ENCODE measurements around the gene PIK3CB. TPM values are rescaled to one million over a fixed set of nuclear protein-coding genes. Genes with fewer than 3 reads are reported as not detected.
"Not testable (repeated sequence)": the region's sequence is repeated elsewhere in the genome, so short reads cannot be mapped to it uniquely, and the experiment has no call there.

The PIK3CB gene
- total RNA-seq, 5 donors from 2014 or later (not counting 1 experiment from before 2014, with no cell fraction given) = 25.2 to 34.4 (median 30.9) TPM

GRCh38 chr3:138829886-138830510 lies 4.7 kb downstream of the PIK3CB start:
- DNase-seq (no peak), ATAC-seq (replicated peaks in 1 of 4) (no peak)
- Mint-ChIP-seq H3K4me1 (peaks cover 35 to 43% (median 43%) of the 10 kb centered on the region in 3 donors), H3K27ac (no peak overlapping the region), H3K27me3 (no peaks in the 10 kb centered on the region), H3K36me3 (peaks cover 30% of the 10 kb centered on the region), H3K9me3 (no peaks in the 10 kb centered on the region), H3K4me3 (no peak overlapping the region)
- no peaks in the 10 kb centered on the region for H3K9me3 ChIP-seq
- H3K27me3 ChIP-seq (replicated peaks in 1 of 2; ENCODE audit: control insufficient read depth in 2 of 2, extremely low read depth in 1 of 2, insufficient read depth in 2 of 2, low read length in 1 of 2) = no peaks in the 10 kb centered on the region
- no peak overlapping the region for H3K27ac ChIP-seq (ENCODE audit: low read length)
- H3K36me3 ChIP-seq (ENCODE audit: control insufficient read depth in 2 of 2, extremely low read depth in 1 of 2, insufficient read depth in 1 of 2, low read length in 1 of 2) = peaks cover 0 to 3% of the 10 kb centered on the region in 2 donors
- H3K4me3 ChIP-seq (ENCODE audit: control insufficient read depth in 1 of 2, extremely low read depth in 1 of 2, low read length in 1 of 2) = no peak overlapping the region
- ChIA-PET POLR2A (no interaction called here), CTCF (no interaction called here)
- 100% methylated on average over 8 of the region's 15 CpGs for WGBS (ENCODE audit: insufficient coverage)
- H3K4me1 ChIP-seq (ENCODE audit: control insufficient read depth in 1 of 2, extremely low read depth in 1 of 2, insufficient read depth in 2 of 2, low read length in 2 of 2) = peaks cover 4 to 18% of the 10 kb centered on the region in 2 experiments

GRCh38 chr3:138829097-138829496 lies 5.6 kb downstream of the PIK3CB start:
- Mint-ChIP-seq H3K4me1 (peaks cover 42 to 48% (median 44%) of the 10 kb centered on the region in 3 donors), H3K27me3 (no peaks in the 10 kb centered on the region), H3K27ac (no peak overlapping the region), H3K36me3 (peaks cover 31% of the 10 kb centered on the region), H3K9me3 (no peaks in the 10 kb centered on the region), H3K4me3 (no peak overlapping the region)
- ATAC-seq (replicated peaks in 1 of 4) (no peak), DNase-seq (no peak)
- Histone ChIP-seq H3K36me3 (ENCODE audit: control insufficient read depth in 2 of 2, extremely low read depth in 1 of 2, insufficient read depth in 1 of 2, low read length in 1 of 2) (peaks cover 0 to 3% of the 10 kb centered on the region in 2 donors), H3K4me3 (ENCODE audit: control insufficient read depth in 1 of 2, extremely low read depth in 1 of 2, low read length in 1 of 2) (no peak overlapping the region), H3K27ac (ENCODE audit: low read length) (no peak overlapping the region), H3K9me3 (no peaks in the 10 kb centered on the region), H3K27me3 (replicated peaks in 1 of 2; ENCODE audit: control insufficient read depth in 2 of 2, extremely low read depth in 1 of 2, insufficient read depth in 2 of 2, low read length in 1 of 2) (no peaks in the 10 kb centered on the region), H3K4me1 (ENCODE audit: control insufficient read depth in 1 of 2, extremely low read depth in 1 of 2, insufficient read depth in 2 of 2, low read length in 2 of 2) (peaks cover 3 to 16% of the 10 kb centered on the region in 2 experiments)
- CTCF ChIA-PET = interaction anchor here in 1 of 2 donors (1.0 kb wide), 1 partner anchor 12 kb away, joined by 13 read pairs; no protein-coding TSS in a partner anchor
- POLR2A ChIA-PET = no interaction called here
- WGBS (ENCODE audit: insufficient coverage) = 96% methylated on average over 2 of the region's 3 CpGs

GRCh38 chr3:138827222-138827621 lies 7.5 kb downstream of the PIK3CB start:
- DNase-seq (no peak), ATAC-seq (replicated peaks in 1 of 4) (no peak)
- Mint-ChIP-seq H3K27me3 (no peaks in the 10 kb centered on the region), H3K36me3 (peaks cover 30% of the 10 kb centered on the region), H3K27ac (no peak overlapping the region), H3K9me3 (no peaks in the 10 kb centered on the region), H3K4me3 (no peak overlapping the region), H3K4me1 (peaks cover 31 to 37% (median 34%) of the 10 kb centered on the region in 3 donors)
- Histone ChIP-seq H3K36me3 (ENCODE audit: control insufficient read depth in 2 of 2, extremely low read depth in 1 of 2, insufficient read depth in 1 of 2, low read length in 1 of 2) (peaks cover 0 to 5% of the 10 kb centered on the region in 2 donors), H3K4me1 (ENCODE audit: control insufficient read depth in 1 of 2, extremely low read depth in 1 of 2, insufficient read depth in 2 of 2, low read length in 2 of 2) (peaks cover 0 to under 1% of the 10 kb centered on the region in 2 experiments), H3K27ac (ENCODE audit: low read length) (no peak overlapping the region), H3K4me3 (ENCODE audit: control insufficient read depth in 1 of 2, extremely low read depth in 1 of 2, low read length in 1 of 2) (no peak overlapping the region), H3K27me3 (replicated peaks in 1 of 2; ENCODE audit: control insufficient read depth in 2 of 2, extremely low read depth in 1 of 2, insufficient read depth in 2 of 2, low read length in 1 of 2) (no peaks in the 10 kb centered on the region), H3K9me3 (no peaks in the 10 kb centered on the region)
- ChIA-PET CTCF (interaction anchor here in 1 of 2 donors (0.7 kb wide), 1 partner anchor 128 kb away, joined by 3 read pairs; no protein-coding TSS in a partner anchor), POLR2A (no interaction called here)
- WGBS (ENCODE audit: insufficient coverage) = 93% methylated on average over 5 of the region's 7 CpGs

DNA sequence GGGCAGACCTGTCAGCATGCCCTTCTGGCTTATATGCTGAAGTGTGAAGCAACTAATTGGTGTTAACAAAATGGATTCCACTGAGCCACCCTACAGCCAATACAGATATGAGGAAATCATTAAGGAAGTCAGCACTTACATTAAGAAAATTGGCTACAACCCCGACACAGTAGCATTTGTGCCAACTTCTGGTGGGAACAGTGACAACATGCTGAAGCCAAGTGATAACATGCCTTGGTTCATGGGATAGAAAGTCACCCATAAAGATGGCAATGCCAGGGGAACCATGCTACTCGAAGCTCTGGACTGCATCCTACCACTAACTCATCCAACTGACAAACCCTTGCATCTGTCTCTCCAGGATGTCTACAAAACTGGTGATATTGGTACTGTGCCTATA lies 9.4 kb downstream of the PIK3CB start:
- Histone ChIP-seq H3K4me3 (ENCODE audit: control insufficient read depth in 1 of 2, extremely low read depth in 1 of 2, low read length in 1 of 2) (no peak overlapping the region), H3K36me3 (ENCODE audit: control insufficient read depth in 2 of 2, extremely low read depth in 1 of 2, insufficient read depth in 1 of 2, low read length in 1 of 2) (peaks cover 0 to 5% of the 10 kb centered on the region in 2 donors), H3K4me1 (ENCODE audit: control insufficient read depth in 1 of 2, extremely low read depth in 1 of 2, insufficient read depth in 2 of 2, low read length in 2 of 2) (no peaks in the 10 kb centered on the region), H3K27ac (ENCODE audit: low read length) (no peak overlapping the region), H3K27me3 (replicated peaks in 1 of 2; ENCODE audit: control insufficient read depth in 2 of 2, extremely low read depth in 1 of 2, insufficient read depth in 2 of 2, low read length in 1 of 2) (no peaks in the 10 kb centered on the region), H3K9me3 (no peaks in the 10 kb centered on the region)
- H3K27ac Mint-ChIP-seq = no peak overlapping the region
- no peak overlapping the region for H3K4me3 Mint-ChIP-seq
- DNase-seq = no peak
- no CpG with 5 or more reads among the region's 2 CpGs for WGBS (ENCODE audit: insufficient coverage)
- peaks cover 29 to 35% (median 30%) of the 10 kb centered on the region in 3 donors for H3K4me1 Mint-ChIP-seq
- no peaks in the 10 kb centered on the region for H3K9me3 Mint-ChIP-seq
- CTCF ChIA-PET = interaction anchor here (0.6 to 1.0 kb wide), 2 partner anchors 90 to 129 kb away, joined by 4 read pairs; no protein-coding TSS in a partner anchor
- H3K36me3 Mint-ChIP-seq = peaks cover 24% of the 10 kb centered on the region
- no peaks in the 10 kb centered on the region for H3K27me3 Mint-ChIP-seq
- POLR2A ChIA-PET = interaction anchor here (0.6 kb wide), 2 partner anchors 56 to 554 kb away, joined by 3 to 4 read pairs; no protein-coding TSS in a partner anchor
- no peak for ATAC-seq (replicated peaks in 1 of 4)

DNA sequence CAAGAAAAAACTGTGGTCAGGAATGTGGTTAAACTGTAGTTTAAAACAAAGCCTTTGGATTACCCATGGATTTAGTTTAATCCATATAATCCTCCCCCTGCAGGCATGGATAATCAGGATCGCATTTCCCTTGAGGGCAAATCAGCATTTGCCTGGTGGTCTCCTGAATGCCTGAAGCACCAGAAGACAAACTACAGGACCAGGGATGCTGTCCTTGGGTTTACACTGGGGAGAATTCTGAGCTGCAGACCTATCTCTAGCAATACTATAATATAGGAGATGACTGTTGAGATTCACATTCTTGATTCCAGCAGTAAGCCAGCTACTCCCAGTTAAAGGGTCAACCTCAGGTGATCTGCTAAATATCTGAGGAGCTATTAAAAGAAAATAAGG lies 10.6 kb downstream of the PIK3CB start:
- Mint-ChIP-seq H3K27me3 (no peaks in the 10 kb centered on the region), H3K36me3 (peaks cover 18% of the 10 kb centered on the region), H3K4me3 (no peak overlapping the region), H3K27ac (no peak overlapping the region), H3K4me1 (peaks cover 23 to 36% (median 33%) of the 10 kb centered on the region in 3 donors), H3K9me3 (no peaks in the 10 kb centered on the region)
- ATAC-seq (replicated peaks in 1 of 4) = no peak
- H3K27ac ChIP-seq (ENCODE audit: low read length) = no peak overlapping the region
- ChIA-PET POLR2A (interaction anchor here in 1 of 2 donors (0.5 kb wide), 1 partner anchor 129 kb away, joined by 5 read pairs; no protein-coding TSS in a partner anchor), CTCF (interaction anchor here (0.6 to 1.2 kb wide), 3 partner anchors 34 to 100 kb away, joined by 3 to 4 read pairs (median 3); no protein-coding TSS in a partner anchor)
- no peak overlapping the region for H3K4me3 ChIP-seq (ENCODE audit: control insufficient read depth in 1 of 2, extremely low read depth in 1 of 2, low read length in 1 of 2)
- no peaks in the 10 kb centered on the region for H3K27me3 ChIP-seq (replicated peaks in 1 of 2; ENCODE audit: control insufficient read depth in 2 of 2, extremely low read depth in 1 of 2, insufficient read depth in 2 of 2, low read length in 1 of 2)
- WGBS (ENCODE audit: insufficient coverage) = no CpG with 5 or more reads among the region's 1 CpG
- no peaks in the 10 kb centered on the region for H3K4me1 ChIP-seq (ENCODE audit: control insufficient read depth in 1 of 2, extremely low read depth in 1 of 2, insufficient read depth in 2 of 2, low read length in 2 of 2)
- H3K9me3 ChIP-seq = no peaks in the 10 kb centered on the region
- DNase-seq = no peak
- H3K36me3 ChIP-seq (ENCODE audit: control insufficient read depth in 2 of 2, extremely low read depth in 1 of 2, insufficient read depth in 1 of 2, low read length in 1 of 2) = peaks cover 0 to 5% of the 10 kb centered on the region in 2 donors

DNA sequence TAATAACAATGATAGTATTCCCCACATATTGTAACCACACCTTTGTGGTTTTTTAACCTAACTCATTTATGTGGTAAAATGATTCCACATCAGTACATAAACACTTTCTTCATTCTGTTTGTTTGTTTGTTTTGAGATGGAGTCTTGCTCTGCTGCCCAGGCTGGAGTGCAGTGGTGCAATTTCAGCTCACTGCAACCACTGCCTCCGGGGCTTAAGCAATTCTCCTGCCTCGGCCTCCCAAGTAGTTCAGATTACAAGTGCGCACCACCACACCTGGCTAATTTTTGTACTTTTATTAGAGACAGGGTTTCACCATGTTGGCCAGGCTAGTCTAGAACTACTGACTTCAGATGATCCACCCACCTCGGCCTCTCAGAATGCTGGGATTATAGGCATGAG lies 14.3 kb downstream of the PIK3CB start:
- H3K4me3 Mint-ChIP-seq; H3K27ac ChIP-seq (ENCODE audit: low read length); H3K27me3 Mint-ChIP-seq; H3K4me1 ChIP-seq (ENCODE audit: control insufficient read depth in 1 of 2, extremely low read depth in 1 of 2, insufficient read depth in 2 of 2, low read length in 2 of 2); H3K9me3 ChIP-seq; H3K27ac Mint-ChIP-seq; H3K4me3 ChIP-seq (ENCODE audit: control insufficient read depth in 1 of 2, extremely low read depth in 1 of 2, low read length in 1 of 2); H3K9me3 Mint-ChIP-seq; POLR2A ChIA-PET; CTCF ChIA-PET; DNase-seq; H3K27me3 ChIP-seq (replicated peaks in 1 of 2; ENCODE audit: control insufficient read depth in 2 of 2, extremely low read depth in 1 of 2, insufficient read depth in 2 of 2, low read length in 1 of 2); H3K36me3 Mint-ChIP-seq; ATAC-seq (replicated peaks in 1 of 4); H3K36me3 ChIP-seq (ENCODE audit: control insufficient read depth in 2 of 2, extremely low read depth in 1 of 2, insufficient read depth in 1 of 2, low read length in 1 of 2): not testable (repeated sequence)
- peaks cover 37 to 45% (median 38%) of the 10 kb centered on the region in 3 donors for H3K4me1 Mint-ChIP-seq
- 94% methylated on average over 2 of the region's 4 CpGs for WGBS (ENCODE audit: insufficient coverage)
